H1 (cell line): ENCODE measurements around the gene SYF2. TPM values are rescaled to one million over a fixed set of nuclear protein-coding genes. Genes with fewer than 3 reads are reported as not detected.

Source experiments
- CTCF ChIA-PET: fragments of 300-600 bp; sonication (Branson Sonifier 250); formaldehyde crosslinking; loops from one replicate; lab custom pipeline; 2021; ENCODE audit not compliant: partially characterized antibody; lab: Charles Lee
- POLR2A ChIA-PET: fragments of 300-600 bp; sonication (Branson Sonifier 250); formaldehyde crosslinking; loops from one replicate; lab custom pipeline; 2021; ENCODE audit warnings: inconsistent platforms; ENCODE audit not compliant: partially characterized antibody; lab: Charles Lee
- DNase-seq, 2 experiments: peaks; one replicate each; pipeline versions ENCODE4 v3.0.0 to v3.0.0-alpha.2; 2010 to 2022; ENCODE audit warnings: low spot score in 2 of 2, low read depth in 1 of 2, mixed read lengths in 1 of 2
- FAIRE-seq: peaks from 2 replicates; lab custom pipeline; 2011; peaks lifted over from hg19 to GRCh38; lab: Jason Lieb, UNC
- H2AFZ ChIP-seq: 2 replicates; pipeline ENCODE4 v1.8.1; 2012; ENCODE audit warnings: low read length, inconsistent platforms
- H2AK5ac ChIP-seq: 2 replicates; pipeline ENCODE4 v1.6.1; 2013; ENCODE audit warnings: low read depth, low read length
- H2BK120ac ChIP-seq: replicated peaks from 2 replicates; pipeline ENCODE3; 2013; ENCODE audit warnings: low read depth, low read length, inconsistent platforms
- H2BK12ac ChIP-seq: 2 replicates; pipeline ENCODE4 v1.6.1; 2013; ENCODE audit warnings: low read depth, low read length
- H2BK15ac ChIP-seq: 2 replicates; pipeline ENCODE4 v1.6.1; 2013; ENCODE audit warnings: low read length
- H2BK20ac ChIP-seq: 2 replicates; pipeline ENCODE4 v1.6.1; 2013; ENCODE audit warnings: low read length
- H2BK5ac ChIP-seq: 2 replicates; pipeline ENCODE4 v1.6.1; 2013; ENCODE audit warnings: low read depth, low read length
- H3K14ac ChIP-seq: 2 replicates; pipeline ENCODE4 v1.6.1; 2013; ENCODE audit warnings: inconsistent platforms; ENCODE audit not compliant: insufficient read length
- H3K18ac ChIP-seq: 2 replicates; pipeline ENCODE4 v1.6.1; 2013; ENCODE audit warnings: low read length; ENCODE audit errors: extremely low read depth
- H3K23ac ChIP-seq: 2 replicates; pipeline ENCODE4 v1.6.1; 2013; ENCODE audit warnings: inconsistent platforms; ENCODE audit not compliant: insufficient read length
- H3K23me2 ChIP-seq: 2 replicates; pipeline ENCODE4 v1.6.1; 2013; ENCODE audit warnings: low read depth, low read length
- H3K27ac ChIP-seq: 2 replicates; pipeline ENCODE4 v1.6.1; 2011; ENCODE audit warnings: low read depth, low read length, inconsistent platforms
- H3K27me3 ChIP-seq, 4 experiments: replicated peaks in 1 of 4; 1 replicate in 1 of 4; 2 replicates in 3 of 4; pipeline versions ENCODE4 v1.6.1 to v1.8.1; 2011 to 2013; ENCODE audit warnings: low read length in 3 of 4, mild to moderate bottlenecking in 3 of 4, inconsistent platforms in 2 of 4, mixed read lengths in 2 of 4, moderate library complexity in 1 of 4; ENCODE audit not compliant: control insufficient read depth in 3 of 4, insufficient read depth in 3 of 4; ENCODE audit errors: extremely low read depth in 1 of 4
- H3K36me3 ChIP-seq, 4 experiments: 2 replicates each; pipeline versions ENCODE4 v1.6.1 to v1.8.1; 2011 to 2013; ENCODE audit warnings: mild to moderate bottlenecking in 4 of 4, low read length in 3 of 4, moderate library complexity in 2 of 4, control low read depth in 1 of 4, inconsistent platforms in 1 of 4; ENCODE audit not compliant: insufficient read depth in 4 of 4, control insufficient read depth in 2 of 4
- H3K4ac ChIP-seq: replicated peaks from 2 replicates; pipeline ENCODE3; 2013; ENCODE audit warnings: low read length, low read depth, mixed read lengths, inconsistent platforms; ENCODE audit not compliant: insufficient read length
- H3K4me1 ChIP-seq, 4 experiments: replicated peaks in 1 of 4; 1 replicate in 1 of 4; 2 replicates in 3 of 4; pipeline versions ENCODE4 v1.6.1 to v1.8.1; 2011 to 2013; ENCODE audit warnings: low read length in 3 of 4, inconsistent platforms in 2 of 4, mixed read lengths in 1 of 4; ENCODE audit not compliant: insufficient read depth in 4 of 4, control insufficient read depth in 3 of 4
- H3K4me2 ChIP-seq, 2 experiments: 2 replicates each; pipeline versions ENCODE4 v1.6.1 to v1.8.1; 2011 to 2013; ENCODE audit warnings: low read depth in 2 of 2, low read length in 2 of 2, control low read depth in 1 of 2, inconsistent platforms in 1 of 2, mild to moderate bottlenecking in 1 of 2; ENCODE audit not compliant: insufficient read depth in 1 of 2
- H3K4me3 ChIP-seq, 4 experiments: fragments of 200-600, 300-600 bp in 1 of 4; sonication (generic), shearing (Covaris generic), sonication (Bioruptor Twin) in 1 of 4; 2 replicates each; pipeline versions ENCODE4 v1.5.1 to v1.8.1; 2011 to 2016; ENCODE audit warnings: low read length in 4 of 4, low read depth in 3 of 4, control low read depth in 2 of 4, inconsistent platforms in 2 of 4, mild to moderate bottlenecking in 2 of 4, mixed read lengths in 1 of 4, moderate library complexity in 1 of 4; ENCODE audit not compliant: insufficient read depth in 2 of 4; ENCODE audit errors: extremely low read depth in 1 of 4
- H3K56ac ChIP-seq: replicated peaks from 2 replicates; pipeline ENCODE3; 2013; ENCODE audit warnings: low read depth, mild to moderate bottlenecking, mixed read lengths, low read length, inconsistent platforms; ENCODE audit not compliant: insufficient read length
- H3K79me1 ChIP-seq: 2 replicates; pipeline ENCODE4 v1.6.1; 2013; ENCODE audit warnings: low read depth, low read length, control low read depth
- H3K79me2 ChIP-seq, 2 experiments: 2 replicates each; pipeline versions ENCODE4 v1.6.1 to v1.8.1; 2012 to 2013; ENCODE audit warnings: low read length in 2 of 2, mild to moderate bottlenecking in 2 of 2, inconsistent platforms in 1 of 2; ENCODE audit not compliant: insufficient read depth in 2 of 2, control insufficient read depth in 1 of 2
- H3K9ac ChIP-seq, 4 experiments: replicated peaks in 1 of 4; 1 replicate in 1 of 4; 2 replicates in 3 of 4; pipeline versions ENCODE4 v1.6.1 to v1.8.1; 2011 to 2013; ENCODE audit warnings: low read depth in 3 of 4, low read length in 3 of 4, control low read depth in 2 of 4, mild to moderate bottlenecking in 2 of 4, moderate library complexity in 2 of 4, inconsistent platforms in 1 of 4; ENCODE audit errors: extremely low read depth in 1 of 4
- H3K9me3 ChIP-seq, 2 experiments: 2 replicates each; pipeline versions ENCODE4 v1.6.1 to v1.8.1; 2012 to 2013; ENCODE audit warnings: mild to moderate bottlenecking in 2 of 2, moderate library complexity in 2 of 2, control low read depth in 1 of 2, inconsistent platforms in 1 of 2, low read depth in 1 of 2, low read length in 1 of 2, mixed read lengths in 1 of 2; ENCODE audit not compliant: insufficient read depth in 2 of 2
- H4K20me1 ChIP-seq, 2 experiments: replicated peaks in 1 of 2; 2 replicates each; pipeline versions ENCODE3 to v1.8.1; 2011 to 2013; ENCODE audit warnings: inconsistent platforms in 2 of 2, low read length in 2 of 2, mild to moderate bottlenecking in 1 of 2; ENCODE audit not compliant: insufficient read depth in 2 of 2, control insufficient read depth in 1 of 2
- H4K5ac ChIP-seq: 2 replicates; pipeline ENCODE4 v1.6.1; 2013; ENCODE audit warnings: low read length, low read depth, mixed read lengths, inconsistent platforms; ENCODE audit not compliant: insufficient read length
- H4K8ac ChIP-seq: 2 replicates; pipeline ENCODE4 v1.8.0; 2013; ENCODE audit warnings: mild to moderate bottlenecking, moderate library complexity, low read length, inconsistent platforms; ENCODE audit not compliant: insufficient read depth; ENCODE audit errors: extremely low read depth
- H4K91ac ChIP-seq: replicated peaks from 2 replicates; pipeline ENCODE3; 2013; ENCODE audit warnings: low read length, mixed read lengths, inconsistent platforms; ENCODE audit not compliant: insufficient read length
- ASH2L ChIP-seq: fragments of 200-600, 300-600 bp; sonication (generic); IDR thresholded peaks from one replicate; pipeline ENCODE4 v1.7.1; 2017; ENCODE audit warnings: low read length
- CHD1 ChIP-seq: IDR thresholded peaks from 2 replicates; pipeline ENCODE4 v1.6.1; 2012; ENCODE audit warnings: low read depth, low read length, improper control_type of control experiment
- CTBP2 ChIP-seq: IDR thresholded peaks from 2 replicates; pipeline ENCODE4 v1.7.0; 2011; ENCODE audit warnings: borderline replicate concordance, mild to moderate bottlenecking, moderate library complexity, mixed read lengths, low read length; ENCODE audit not compliant: insufficient read depth, insufficient read length
- GTF2F1 ChIP-seq: IDR thresholded peaks from 2 replicates; pipeline ENCODE4 v1.6.1; 2012; ENCODE audit warnings: low read depth, low read length, improper control_type of control experiment, borderline replicate concordance
- KDM1A ChIP-seq: fragments of 200-600, 300-600 bp; sonication (generic); IDR thresholded peaks from 2 replicates; pipeline ENCODE4 v1.7.1; 2016; ENCODE audit warnings: mild to moderate bottlenecking, low read length, borderline replicate concordance
- KDM4A ChIP-seq: IDR thresholded peaks from one replicate; pipeline ENCODE4 v1.7.1; 2012; ENCODE audit warnings: low read depth, mild to moderate bottlenecking, moderate library complexity, low read length, inconsistent platforms; ENCODE audit not compliant: severe bottlenecking
- MAX ChIP-seq: IDR thresholded peaks from 2 replicates; pipeline ENCODE4 v1.6.1; 2012; ENCODE audit warnings: inconsistent platforms
- RBBP5 ChIP-seq: IDR thresholded peaks from 2 replicates; pipeline ENCODE4 v1.7.1; 2012; ENCODE audit warnings: low read depth, mild to moderate bottlenecking, inconsistent platforms, low read length, moderate library complexity, borderline replicate concordance
- RFX5 ChIP-seq: IDR thresholded peaks from 2 replicates; pipeline ENCODE4 v1.6.1; 2011; ENCODE audit warnings: low read depth, low read length, improper control_type of control experiment, borderline replicate concordance
- SIRT6 ChIP-seq: IDR thresholded peaks from one replicate; pipeline ENCODE4 v1.7.1; 2012; ENCODE audit warnings: low read length, inconsistent platforms
- SIX5 ChIP-seq: IDR thresholded peaks from 2 replicates; pipeline ENCODE4 v1.6.1; 2011; ENCODE audit warnings: mild to moderate bottlenecking, low read depth, low read length
- SP1 ChIP-seq: IDR thresholded peaks from 2 replicates; pipeline ENCODE4 v1.6.1; 2011; ENCODE audit warnings: low read depth, low read length
- WGBS, 2 experiments: shearing (Covaris generic) in 1 of 2; methylation state at CpG; one replicate each; pipeline versions ENCODE4 v1.1.6 to v1.1.7; 2013 to 2015; ENCODE audit warnings: low lambda C conversion rate in 2 of 2, mixed read lengths in 2 of 2, inconsistent platforms in 1 of 2, low coverage in 1 of 2, missing lambda C conversion rate in 1 of 2; ENCODE audit not compliant: insufficient replicate concordance in 2 of 2, insufficient coverage in 1 of 2, insufficient read length in 1 of 2; ENCODE audit errors: extremely low coverage in 1 of 2, missing lambda C conversion rate in 1 of 2; 5-methylcytosine and 5-hydroxymethylcytosine counted together
- polyA plus RNA-seq, 7 experiments: library from polyadenylated mRNA; depleted of rRNA in 3 of 7; stranded (reverse) in 5 of 7; unstranded in 2 of 7; fragments of >200 nt in 5 of 7; fragments of 200-250 nt in 2 of 7; gene quantifications; 1 replicate in 5 of 7; 2 replicates in 1 of 7; 4 replicates in 1 of 7; pipeline versions ENCODE4 v1.2.1 to v1.2.3, GENCODE V29; 2011 to 2013; ENCODE audit warnings: missing spikeins in 2 of 7, mixed read lengths in 2 of 7
- total RNA-seq: library from RNA; stranded (reverse); fragmentation: NEBNext Ultra II Directional; extraction: Animal tissue kit (Norgen Biotek cat#: 25700); gene quantifications from 2 replicates; pipeline ENCODE4 v1.2.1, GENCODE V29; 2021

SYF2 gene
- total and polyA plus RNA-seq, 2 of the 8 experiments (the other 6 are each of a cell fraction or from before 2014, with no cell fraction given): 7.5 to 33.0 TPM

- CTCF ChIA-PET: no interaction called here
- Histone ChIP-seq H3K23ac (no peak overlapping the region), H4K5ac (no peak overlapping the region), H3K4ac (no peak overlapping the region), H2BK120ac (no peak overlapping the region), H3K27ac (no peak overlapping the region), H3K4me1 (no peaks in the 10 kb centered on the region), H3K9me3 (no peaks in the 10 kb centered on the region), H3K14ac (no peak overlapping the region), H3K27me3 (no peaks in the 10 kb centered on the region)
- no peak for DNase-seq
- TF ChIP-seq ASH2L: no peak
- TF ChIP-seq RFX5: no peak
- no peak for TF ChIP-seq MAX
- no peak for TF ChIP-seq CHD1
- no peak for TF ChIP-seq SIRT6
- TF ChIP-seq KDM1A: no peak
- no peak for TF ChIP-seq KDM4A
- no peak for TF ChIP-seq GTF2F1
- no peak for TF ChIP-seq SIX5
- TF ChIP-seq CTBP2: no peak
- no peak for TF ChIP-seq RBBP5
- TF ChIP-seq SP1: no peak
- TF ChIP-seq, all 59 proteins: peak for 0
- POLR2A ChIA-PET: no interaction called here
- Histone ChIP-seq H3K23me2 (no peaks in the 10 kb centered on the region), H4K91ac (no peak overlapping the region), H3K4me2 (no peak overlapping the region), H2BK12ac (no peak overlapping the region), H3K56ac (no peak overlapping the region), H3K18ac (no peak overlapping the region), H2BK5ac (no peak overlapping the region), H3K4me3 (no peak overlapping the region), H2BK15ac (no peak overlapping the region), H2AFZ (no peak overlapping the region), H3K36me3 (no peaks in the 10 kb centered on the region), H3K79me1 (no peaks in the 10 kb centered on the region), H2BK20ac (no peak overlapping the region), H2AK5ac (no peak overlapping the region), H4K8ac (no peak overlapping the region), H3K9ac (no peak overlapping the region), H3K79me2 (no peaks in the 10 kb centered on the region), H4K20me1 (no peaks in the 10 kb centered on the region)
- WGBS, 2 experiments: 84% methylated on average over 5 of the region's 5 CpGs; no CpG with 5 or more reads in 1 of the 2 experiments
- no peak for FAIRE-seq
These were observed 45.2 kb downstream of the SYF2 start for GRCh38 chr1:25187077-25187476.
